Measurements from ENCODE around the gene SPAG5.

Gene SPAG5

GRCh38 chr17:28572259-28573039, 26.4 kb downstream of the SPAG5 start:
- no peak for DNase-seq (ENCODE audit: low read depth, low spot score)

GRCh38 chr17:28571361-28572122, 27.3 kb downstream of the SPAG5 start, which contains the start of gene PIGS:
Gene PIGS (minus strand): TSS chr17:28571524. CDS start chr17:28571496, 28 bp downstream.
- DNase-seq (ENCODE audit: low read depth, low spot score) = peak; percentile 94

DNA sequence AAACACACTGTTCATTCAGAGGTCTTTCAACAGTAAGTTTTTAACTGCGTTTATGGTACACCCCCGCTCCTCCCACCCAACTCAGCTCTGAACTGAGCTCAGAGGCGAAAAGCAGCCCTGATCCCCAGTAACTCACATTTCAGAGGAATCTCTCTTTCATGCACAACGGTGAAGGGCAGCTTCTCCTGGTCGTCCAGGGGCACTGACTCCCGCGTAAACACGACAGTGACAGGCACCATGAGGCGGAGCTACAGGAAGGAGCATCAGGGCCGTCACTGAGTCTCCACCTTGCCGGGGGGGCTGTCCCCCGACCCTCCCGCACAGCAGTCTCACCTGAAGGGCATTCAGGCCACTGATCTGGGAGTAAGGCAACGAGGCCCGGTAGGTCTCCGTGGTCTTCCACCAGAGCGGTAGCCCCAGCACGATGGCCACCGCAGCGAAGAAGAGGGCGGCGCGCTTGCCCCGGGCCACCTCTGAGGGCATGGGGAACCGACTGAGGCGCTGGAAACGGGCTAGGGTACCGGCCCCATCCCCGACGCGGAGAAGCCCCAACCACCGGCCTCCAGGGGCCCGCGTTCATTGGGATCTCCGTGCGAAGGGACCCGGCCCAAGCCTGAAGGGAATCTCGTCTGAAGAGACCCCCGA, 28.0 kb downstream of the SPAG5 start:
- DNase-seq (ENCODE audit: low read depth, low spot score) = peak; percentile 63

DNA sequence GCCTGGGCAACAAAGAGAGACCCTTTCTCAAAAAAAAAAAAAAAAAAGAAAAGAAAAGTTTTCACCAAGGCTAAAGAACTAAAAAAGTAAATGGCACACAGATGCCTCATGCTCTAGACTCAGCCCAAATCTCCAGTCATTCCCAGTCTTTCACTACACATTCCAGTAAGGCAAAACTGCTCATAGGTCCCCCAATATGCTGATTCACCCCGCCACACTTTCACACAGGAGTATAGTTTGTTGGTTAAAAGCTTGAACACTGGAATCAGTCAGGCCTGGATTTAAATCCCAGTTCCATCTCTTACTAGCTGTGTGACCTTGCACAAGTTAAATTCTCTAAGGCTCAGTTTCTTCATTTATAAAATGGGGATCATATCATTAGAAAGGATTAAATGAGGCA, 29.4 kb downstream of the SPAG5 start:
- DNase-seq (ENCODE audit: low read depth, low spot score) = no peak

DNA sequence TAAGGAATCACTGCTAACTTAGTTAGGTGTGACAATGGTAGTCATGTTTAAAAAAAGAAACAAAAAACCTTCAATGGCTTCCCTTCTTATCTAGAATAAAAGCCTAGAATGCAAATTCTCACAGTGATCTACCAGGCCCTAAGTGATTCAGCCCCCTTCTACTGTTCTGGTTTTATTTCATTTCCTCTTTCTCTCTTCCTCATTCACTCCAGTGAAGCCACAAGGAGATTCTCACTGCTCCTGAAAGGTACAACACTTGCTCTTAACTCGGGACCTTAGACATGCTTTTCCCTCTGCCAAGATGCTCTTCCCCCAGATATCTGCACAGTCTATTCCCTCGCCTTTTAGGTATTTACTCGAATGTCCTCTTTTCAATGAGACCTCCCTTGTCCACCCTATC, 31.2 kb downstream of the SPAG5 start:
- no peak for DNase-seq (ENCODE audit: low read depth, low spot score)

DNA sequence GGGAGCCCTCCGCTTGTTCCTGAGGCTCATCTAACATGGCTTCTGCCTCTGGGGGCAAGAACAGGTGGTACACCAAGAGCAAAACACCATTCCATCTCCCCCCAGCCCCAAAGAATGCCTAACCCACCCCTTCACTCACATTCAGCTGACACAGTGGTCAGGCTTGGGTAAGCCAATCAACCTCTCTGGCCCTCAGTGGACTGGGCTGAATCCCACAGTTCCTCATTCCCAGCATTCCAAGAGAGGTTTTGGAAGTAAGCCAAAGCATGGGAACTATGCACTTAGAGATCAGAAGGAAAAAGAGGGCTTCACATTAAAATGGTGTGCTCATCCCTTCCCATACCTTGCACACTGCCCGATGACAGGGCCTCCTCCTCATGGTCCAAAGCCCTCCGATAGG, 35.4 kb downstream of the SPAG5 start:
- DNase-seq (ENCODE audit: low read depth, low spot score) = peak; percentile 32

GRCh38 chr17:28555022-28555421, 43.8 kb downstream of the SPAG5 start:
- no peak for DNase-seq (ENCODE audit: low read depth, low spot score)

DNA sequence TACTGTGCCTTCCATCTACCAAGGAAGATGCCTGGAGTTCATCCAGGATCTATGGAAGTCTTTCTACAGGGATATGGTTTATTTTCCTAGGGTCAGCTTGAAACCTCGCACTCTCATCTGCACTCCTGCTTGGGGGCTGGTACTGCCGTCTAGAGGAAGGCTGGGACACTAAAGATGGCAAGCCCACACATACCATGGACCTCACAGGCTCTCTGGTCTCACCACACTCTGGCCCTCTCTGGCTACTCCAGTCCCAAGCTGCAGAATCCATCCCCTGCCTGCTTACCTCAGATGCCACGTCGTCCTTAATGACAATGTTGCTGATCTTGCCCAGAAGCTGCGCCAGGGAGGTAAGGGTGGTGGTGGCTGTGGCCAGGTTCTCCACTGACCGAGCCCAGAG, 44.3 kb downstream of the SPAG5 start:
- no peak for DNase-seq (ENCODE audit: low read depth, low spot score)

- DNase-seq (ENCODE audit: low read depth, low spot score) = no peak
Observed at GRCh38 chr17:28553000-28553505, 45.8 kb downstream of the SPAG5 start.

GRCh38 chr17:28552176-28552999, 46.4 kb downstream of the SPAG5 start, which contains the start of gene UNC119:
Gene UNC119 (minus strand): TSS chr17:28552624. CDS start chr17:28552557, 67 bp downstream.
- DNase-seq (ENCODE audit: low read depth, low spot score) = peak; percentile 55

GRCh38 chr17:28551421-28552175, 47.2 kb downstream of the SPAG5 start:
- no peak for DNase-seq (ENCODE audit: low read depth, low spot score)

DNA sequence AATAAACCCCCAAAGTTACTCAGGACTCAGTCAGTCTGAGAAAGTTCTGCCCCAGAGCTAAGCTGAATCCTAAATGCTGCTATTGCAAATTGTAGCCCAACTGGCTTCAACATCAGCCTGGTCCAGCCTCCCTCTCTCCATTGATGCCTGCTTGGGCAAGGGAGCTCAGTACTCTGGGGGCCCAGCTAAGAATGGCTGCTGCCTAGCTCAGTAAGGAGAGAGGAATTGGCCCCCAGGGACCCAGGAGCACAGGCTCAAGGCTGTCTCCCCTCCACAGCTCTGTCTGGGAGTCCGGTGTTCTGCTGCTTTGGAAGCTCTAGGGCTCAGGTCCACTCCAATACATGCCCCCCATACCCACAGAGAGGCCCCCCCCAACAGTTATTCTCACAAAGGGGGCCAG, 48.0 kb downstream of the SPAG5 start:
- no peak for DNase-seq (ENCODE audit: low read depth, low spot score)

GRCh38 chr17:28549236-28550132, 49.3 kb downstream of the SPAG5 start:
- DNase-seq (ENCODE audit: low read depth, low spot score) = no peak

GRCh38 chr17:28548417-28549130, 50.3 kb downstream of the SPAG5 start:
- DNase-seq (ENCODE audit: low read depth, low spot score) = no peak

DNA sequence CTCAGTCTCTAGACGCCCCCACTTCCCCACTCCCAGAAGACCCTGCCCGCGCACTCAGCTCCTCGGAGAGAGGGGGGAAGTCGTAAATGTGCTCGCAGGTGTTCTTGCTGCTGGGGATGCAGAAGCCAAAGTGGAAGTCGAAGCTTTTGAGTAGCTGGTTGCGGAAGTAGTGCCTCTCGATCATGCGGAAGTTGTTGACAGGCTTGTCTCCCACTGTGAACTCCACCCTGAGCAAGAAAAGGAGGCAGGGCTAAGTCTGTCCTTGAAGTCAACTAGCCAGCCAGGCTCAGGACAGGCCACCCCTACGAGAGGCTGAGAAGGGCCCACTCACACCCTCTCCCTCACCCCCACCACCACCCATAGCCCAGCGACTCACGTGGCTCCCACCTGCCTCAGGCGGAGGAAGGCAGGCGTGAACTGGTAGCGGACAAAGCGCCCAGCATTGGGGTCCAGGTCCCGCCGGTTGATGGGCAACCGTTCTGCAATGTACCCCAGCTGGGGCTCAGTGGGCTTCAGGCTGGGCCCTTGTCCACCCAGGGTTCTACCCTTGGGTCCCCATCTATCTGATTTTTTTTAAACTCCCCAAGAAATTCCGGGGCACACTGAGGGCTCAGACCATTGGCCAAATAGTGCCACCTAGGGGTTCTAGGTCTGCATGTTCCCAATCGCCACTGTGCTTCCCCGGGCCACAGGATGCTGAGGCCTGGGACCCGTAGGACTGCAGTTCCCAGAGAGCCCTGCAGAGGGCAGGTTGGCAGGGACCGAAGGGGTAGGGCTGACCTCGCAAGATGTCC, 51.0 kb downstream of the SPAG5 start:
- peak; percentile 89 for DNase-seq (ENCODE audit: low read depth, low spot score)

- no peak for DNase-seq (ENCODE audit: low read depth, low spot score)
Observed at GRCh38 chr17:28547096-28547622, 51.7 kb downstream of the SPAG5 start.

DNA sequence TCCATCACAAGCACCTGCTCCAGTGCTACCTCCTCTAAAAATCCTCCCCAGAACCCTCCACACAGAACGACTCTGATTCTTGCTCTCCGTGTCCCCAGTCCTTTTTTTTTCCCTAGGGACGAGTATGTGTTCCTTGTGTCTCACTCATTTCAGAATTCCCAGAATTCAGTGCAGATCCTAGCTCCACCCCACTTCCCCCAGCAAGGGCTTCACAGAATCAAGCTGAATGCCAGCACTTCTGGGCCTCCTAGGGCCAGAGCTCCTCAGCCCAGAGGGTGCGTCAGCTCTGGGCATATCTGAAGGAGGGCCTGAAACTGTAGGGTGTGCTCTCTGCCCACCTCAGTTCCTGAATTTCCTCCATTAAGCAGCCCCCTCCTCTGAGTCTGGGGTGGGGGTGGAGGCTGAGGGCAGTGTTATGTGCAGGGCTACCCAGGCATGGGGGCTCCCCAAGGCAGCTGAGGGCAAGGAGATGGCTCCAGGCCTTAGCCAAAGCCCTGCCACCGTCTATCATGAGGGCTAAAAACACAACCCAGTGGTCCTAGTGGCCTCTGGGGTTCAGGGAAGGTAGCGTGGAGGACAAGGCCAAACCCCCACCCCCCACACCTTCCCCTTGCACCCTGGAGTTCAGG, 52.9 kb downstream of the SPAG5 start:
- no peak for DNase-seq (ENCODE audit: low read depth, low spot score)

Data from ELF-1 (cell line).